ENCODE data around the gene AFAP1L2. TPM values are rescaled to one million over a fixed set of nuclear protein-coding genes. Genes with fewer than 3 reads are reported as not detected.

AFAP1L2 gene
- total RNA-seq, 3 donors from 2014 or later: 4.2 to 43.9 (median 20.0) TPM

- no peak for TF ChIP-seq CTCF (IDR thresholded peaks at IDR 0.05)
- TF ChIP-seq POLR2A (IDR thresholded peaks at IDR 0.05): no peak
- no peak for TF ChIP-seq POLR2AphosphoS5 (IDR thresholded peaks at IDR 0.05)
- intact Hi-C loops (cut with DNase I; ENCODE audit: low total_unique reads): loop anchor here (5.0 kb wide), 1 partner anchor 52 kb away; no protein-coding TSS in a partner anchor
- Histone ChIP-seq H3K9me3 (no peaks in the 10 kb centered on the region), H3K4me3 (no peak overlapping the region), H3K27ac (no peak overlapping the region), H3K4me1 (no peaks in the 10 kb centered on the region), H3K36me3 (no peaks in the 10 kb centered on the region), H3K27me3 (no peaks in the 10 kb centered on the region)
- no peak for DNase-seq (ENCODE audit: low spot score in 2 of 2)
These were observed 83.8 kb downstream of the AFAP1L2 start for GRCh38 chr10:114320249-114321116.

- Histone ChIP-seq H3K27me3 (no peaks in the 10 kb centered on the region), H3K9me3 (no peaks in the 10 kb centered on the region), H3K4me1 (no peaks in the 10 kb centered on the region), H3K4me3 (no peak overlapping the region), H3K36me3 (no peaks in the 10 kb centered on the region), H3K27ac (no peak overlapping the region)
- intact Hi-C loops (cut with DNase I; ENCODE audit: low total_unique reads): loop anchor here (5.0 kb wide), 1 partner anchor 53 kb away; no protein-coding TSS in a partner anchor
- no peak for DNase-seq (ENCODE audit: low spot score in 2 of 2)
- TF ChIP-seq CTCF (IDR thresholded peaks at IDR 0.05) (no peak), POLR2A (IDR thresholded peaks at IDR 0.05) (no peak), POLR2AphosphoS5 (IDR thresholded peaks at IDR 0.05) (no peak)
These were observed 84.7 kb downstream of the AFAP1L2 start for GRCh38 chr10:114319406-114320248.

- H3K4me3 ChIP-seq: no peak overlapping the region
- no peak for DNase-seq (ENCODE audit: low spot score in 2 of 2)
- TF ChIP-seq CTCF (IDR thresholded peaks at IDR 0.05): no peak
- TF ChIP-seq POLR2A (IDR thresholded peaks at IDR 0.05): no peak
- TF ChIP-seq POLR2AphosphoS5 (IDR thresholded peaks at IDR 0.05): no peak
These were observed 87.6 kb downstream of the AFAP1L2 start for GRCh38 chr10:114316744-114317143.

GRCh38 chr10:114315566-114316420, 88.5 kb downstream of the AFAP1L2 start:
- DNase-seq (ENCODE audit: low spot score in 2 of 2): peak in 1 of 2 donors; percentile 37

More at GRCh38 chr10:114316744-114317143, 87.6 kb downstream of the AFAP1L2 start:
- Histone ChIP-seq H3K27me3 (no peaks in the 10 kb centered on the region), H3K27ac (no peak overlapping the region), H3K9me3 (no peaks in the 10 kb centered on the region), H3K4me1 (no peaks in the 10 kb centered on the region), H3K36me3 (no peaks in the 10 kb centered on the region)
- intact Hi-C loops (cut with DNase I; ENCODE audit: low total_unique reads): no loop called here

More at GRCh38 chr10:114315566-114316420, 88.5 kb downstream of the AFAP1L2 start:
- H3K27me3 ChIP-seq: no peaks in the 10 kb centered on the region
- H3K27ac ChIP-seq: no peak overlapping the region
- H3K9me3 ChIP-seq: no peaks in the 10 kb centered on the region
- no peaks in the 10 kb centered on the region for H3K4me1 ChIP-seq
- TF ChIP-seq POLR2A (IDR thresholded peaks at IDR 0.05): no peak
- no peak for TF ChIP-seq POLR2AphosphoS5 (IDR thresholded peaks at IDR 0.05)
- TF ChIP-seq CTCF (IDR thresholded peaks at IDR 0.05): no peak
- no peak overlapping the region for H3K4me3 ChIP-seq
- no peaks in the 10 kb centered on the region for H3K36me3 ChIP-seq
- intact Hi-C loops (cut with DNase I; ENCODE audit: low total_unique reads): no loop called here
